ENCODE results near the gene RCAN1.

GRCh38 chr21:34550182-34550799 is 64.6 kb downstream of the RCAN1 start:
- no peak for TF ChIP-seq CTCF (IDR thresholded peaks at IDR 0.05 in 8 of 11, conservative IDR thresholded peaks at IDR 0.05 in 3 of 11)
- TF ChIP-seq POLR2A (IDR thresholded peaks at IDR 0.05), result no peak
- no peak for TF ChIP-seq POLR2AphosphoS5 (IDR thresholded peaks at IDR 0.05)
